Measurements from ENCODE around the gene ATP6V0B. TPM values are rescaled to one million over a fixed set of nuclear protein-coding genes. Genes with fewer than 3 reads are reported as not detected.

The ATP6V0B gene
- 156 and 160 TPM in 2 replicates for total RNA-seq

DNA sequence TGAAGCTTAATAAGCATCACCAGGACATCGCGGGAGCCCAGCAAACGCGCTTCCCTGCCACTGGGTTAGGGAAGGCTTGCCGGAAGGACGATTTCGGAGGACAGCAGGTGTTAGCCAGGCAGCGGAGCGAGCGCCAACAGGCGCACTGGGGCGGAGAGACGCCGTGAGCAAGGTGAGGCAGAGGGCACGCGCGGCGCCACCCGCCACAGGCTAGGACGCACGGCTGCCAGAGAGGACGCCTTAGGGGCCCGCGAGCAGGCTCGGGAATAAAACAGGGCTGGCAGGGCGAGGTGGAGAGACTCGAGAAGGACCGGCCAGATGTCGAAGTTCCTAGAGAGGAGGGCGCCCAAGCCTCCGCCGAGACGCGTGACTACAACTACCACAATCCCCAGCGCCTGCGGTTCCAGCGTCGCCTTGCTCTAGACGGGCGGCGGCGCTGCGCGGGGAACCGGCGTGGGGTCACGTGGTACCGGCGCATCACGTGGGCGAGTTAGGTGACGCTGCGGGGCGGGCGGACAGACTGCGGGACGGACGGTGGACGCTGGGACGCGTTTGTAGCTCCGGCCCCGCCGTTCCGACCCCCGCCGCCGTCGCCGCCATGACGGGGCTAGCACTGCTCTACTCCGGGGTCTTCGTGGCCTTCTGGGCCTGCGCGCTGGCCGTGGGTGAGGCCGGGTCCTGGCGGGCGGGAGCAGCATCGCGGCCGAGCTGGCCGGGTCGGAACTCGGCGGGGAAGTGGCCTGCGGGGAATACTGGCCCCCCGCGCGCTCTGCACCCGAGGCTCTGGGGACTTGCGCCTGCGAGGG is at the start of gene ATP6V0B:
Gene ATP6V0B, plus strand, starts transcription at position 518 of the 806 bp plus-strand sequence. Its CDS starts 81 bp downstream, at position 599.
- Mint-ChIP-seq H3K36me3 (ENCODE audit: low read depth) (peaks cover 61% of the 10 kb centered on the region), H3K4me3 (ENCODE audit: low read depth) (peak within 1 kb of the TSS; percentile 91), H3K9me3 (no peaks in the 10 kb centered on the region), H3K27ac (peak within 1 kb of the TSS; percentile 90), H3K4me1 (ENCODE audit: low read depth) (peaks cover 49% of the 10 kb centered on the region), H3K27me3 (ENCODE audit: low read depth) (no peaks in the 10 kb centered on the region)
- intact Hi-C loops (cut with micrococcal nuclease): loop anchor here (1.0 to 2.0 kb wide), 4 partner anchors 16 to 267 kb away; partner anchors contain the start of genes CCDC24, IPO13, SLC6A9 and ST3GAL3
- peak; percentile 94 for DNase-seq (ENCODE audit: low spot score)

DNA sequence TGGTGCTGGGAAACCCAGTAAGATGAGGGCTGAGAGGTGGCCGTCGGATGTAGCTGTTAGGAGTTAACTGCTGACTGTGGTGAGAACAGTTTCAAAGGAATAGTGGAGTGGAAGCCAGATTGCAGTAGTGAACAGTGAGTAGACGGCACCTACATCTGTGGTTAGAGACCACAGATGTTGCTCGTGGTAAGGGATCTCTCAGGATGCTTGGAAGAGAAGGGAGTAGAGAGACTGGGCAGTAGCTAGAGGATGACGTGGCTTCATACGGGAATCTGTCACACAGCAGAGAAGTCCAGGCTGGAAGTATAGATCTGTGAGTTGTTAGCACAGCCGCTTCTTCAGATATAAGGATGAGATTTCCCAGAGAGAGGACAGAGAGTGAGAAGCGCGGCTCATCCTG is 48.9 kb upstream of the ATP6V0B start:
- Mint-ChIP-seq H3K36me3 (ENCODE audit: low read depth) (peaks cover 4% of the 10 kb centered on the region), H3K27ac (no peak overlapping the region), H3K4me1 (ENCODE audit: low read depth) (peaks cover 3% of the 10 kb centered on the region), H3K9me3 (no peaks in the 10 kb centered on the region), H3K27me3 (ENCODE audit: low read depth) (no peaks in the 10 kb centered on the region), H3K4me3 (ENCODE audit: low read depth) (no peak overlapping the region)
- intact Hi-C loops (cut with micrococcal nuclease): no loop called here
- DNase-seq (ENCODE audit: low spot score): no peak

DNA sequence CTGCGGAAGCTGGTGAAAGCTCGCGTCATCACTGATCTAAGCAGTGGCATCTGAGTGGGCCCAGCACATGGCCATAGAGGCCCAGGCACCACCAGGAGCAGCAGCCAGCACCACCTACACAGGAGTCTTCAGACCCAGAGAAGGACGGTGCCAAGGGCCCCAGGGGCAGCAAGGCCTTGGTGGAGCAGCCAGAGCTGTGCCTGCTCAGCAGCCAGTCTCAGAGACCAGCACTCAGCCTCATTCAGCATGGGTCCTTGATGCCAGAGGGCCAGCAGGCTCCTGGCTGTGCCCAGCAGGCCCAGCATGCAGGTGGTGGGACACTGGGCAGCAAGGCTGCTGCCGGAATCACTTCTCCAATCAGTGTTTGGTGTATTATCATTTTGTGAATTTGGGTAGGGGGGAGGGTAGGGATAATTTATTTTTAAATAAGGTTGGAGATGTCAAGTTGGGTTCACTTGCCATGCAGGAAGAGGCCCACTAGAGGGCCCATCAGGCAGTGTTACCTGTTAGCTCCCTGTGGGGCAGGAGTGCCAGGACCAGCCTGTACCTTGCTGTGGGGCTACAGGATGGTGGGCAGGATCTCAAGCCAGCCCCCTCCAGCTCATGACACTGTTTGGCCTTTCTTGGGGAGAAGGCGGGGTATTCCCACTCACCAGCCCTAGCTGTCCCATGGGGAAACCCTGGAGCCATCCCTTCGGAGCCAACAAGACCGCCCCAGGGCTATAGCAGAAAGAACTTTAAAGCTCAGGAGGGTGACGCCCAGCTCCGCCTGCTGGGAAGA is 44.4 kb upstream of the ATP6V0B start:
- Mint-ChIP-seq H3K4me1 (ENCODE audit: low read depth) (peaks cover 11% of the 10 kb centered on the region), H3K36me3 (ENCODE audit: low read depth) (peaks cover 4% of the 10 kb centered on the region), H3K27ac (no peak overlapping the region), H3K27me3 (ENCODE audit: low read depth) (peaks cover 8% of the 10 kb centered on the region), H3K9me3 (no peaks in the 10 kb centered on the region), H3K4me3 (ENCODE audit: low read depth) (no peak overlapping the region)
- DNase-seq (ENCODE audit: low spot score): no peak
- intact Hi-C loops (cut with micrococcal nuclease): loop anchor here (5.0 kb wide), 1 partner anchor 403 kb away; no protein-coding TSS in a partner anchor

DNA sequence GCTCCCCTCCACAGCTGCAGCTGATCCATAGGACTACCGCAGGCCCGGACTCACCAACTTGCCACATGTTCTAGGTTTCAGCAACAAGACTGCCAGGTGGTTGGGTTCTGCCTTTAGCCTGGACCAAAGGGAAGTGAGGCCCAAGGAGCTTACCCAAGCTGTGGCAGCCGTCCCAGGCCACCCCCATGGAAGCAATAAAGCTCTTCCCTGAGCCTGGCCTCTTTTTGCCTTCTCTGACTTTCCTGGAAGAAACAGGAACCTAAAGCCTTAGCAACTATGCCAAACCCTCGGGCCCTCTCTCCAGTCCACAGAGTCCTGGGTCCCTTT is 43.8 kb upstream of the ATP6V0B start:
- intact Hi-C loops (cut with micrococcal nuclease): loop anchor here (5.0 kb wide), 1 partner anchor 404 kb away; no protein-coding TSS in a partner anchor
- no peak overlapping the region for H3K4me3 Mint-ChIP-seq (ENCODE audit: low read depth)
- no peak for DNase-seq (ENCODE audit: low spot score)
- H3K9me3 Mint-ChIP-seq: no peaks in the 10 kb centered on the region
- peaks cover 10% of the 10 kb centered on the region for H3K27me3 Mint-ChIP-seq (ENCODE audit: low read depth)
- peaks cover 11% of the 10 kb centered on the region for H3K4me1 Mint-ChIP-seq (ENCODE audit: low read depth)
- no peak overlapping the region for H3K27ac Mint-ChIP-seq
- H3K36me3 Mint-ChIP-seq (ENCODE audit: low read depth): peaks cover 4% of the 10 kb centered on the region

DNA sequence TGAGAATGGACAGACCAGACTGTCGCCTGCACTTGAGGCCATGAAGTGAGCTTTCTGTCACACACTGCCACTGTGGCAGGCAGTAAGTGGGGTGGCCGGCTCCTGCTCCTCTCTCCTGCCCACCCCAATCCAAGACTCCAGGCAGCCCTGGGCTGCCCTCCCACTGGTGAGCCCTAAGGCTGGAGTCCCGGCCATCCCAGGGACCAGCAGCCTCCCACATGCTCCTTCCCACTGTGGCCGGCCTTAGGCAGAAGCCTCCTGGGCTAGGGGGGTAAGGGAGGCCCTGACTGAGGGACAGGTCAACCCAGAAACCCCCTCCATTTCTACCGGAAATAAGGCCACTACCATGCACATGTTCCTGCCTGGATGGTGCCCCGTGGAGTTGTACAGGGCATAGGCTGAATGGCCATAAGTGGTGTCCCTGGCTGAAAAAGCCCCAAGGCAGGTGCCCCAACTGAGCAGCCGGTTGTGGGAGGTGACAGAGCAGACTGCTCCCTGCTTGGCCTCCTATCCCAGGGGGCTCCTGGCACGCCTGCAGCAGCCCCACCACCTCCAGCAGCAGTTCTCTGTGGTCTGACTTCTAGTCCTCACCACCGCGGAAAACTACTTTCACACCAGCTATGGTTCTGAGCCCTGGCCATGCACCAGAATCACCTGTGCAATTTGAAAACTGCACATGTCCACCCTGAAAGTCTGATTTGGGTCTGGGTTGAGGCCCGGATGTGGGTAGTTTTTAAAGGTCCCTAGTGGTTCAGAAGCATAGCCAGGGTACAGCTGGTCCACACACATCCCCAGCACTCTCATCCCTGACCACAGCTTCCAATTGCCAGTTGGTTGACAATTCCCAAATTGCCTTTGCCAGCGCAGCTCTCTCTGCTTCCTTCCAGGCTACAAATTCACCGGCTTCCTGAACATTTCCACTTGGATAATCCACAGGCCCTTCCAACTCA is 42.8 kb upstream of the ATP6V0B start:
- Mint-ChIP-seq H3K9me3 (no peaks in the 10 kb centered on the region), H3K27me3 (ENCODE audit: low read depth) (peaks cover 10% of the 10 kb centered on the region), H3K4me1 (ENCODE audit: low read depth) (peaks cover 11% of the 10 kb centered on the region), H3K36me3 (ENCODE audit: low read depth) (peaks cover 4% of the 10 kb centered on the region), H3K4me3 (ENCODE audit: low read depth) (no peak overlapping the region), H3K27ac (no peak overlapping the region)
- DNase-seq (ENCODE audit: low spot score): no peak
- intact Hi-C loops (cut with micrococcal nuclease): loop anchor here (5.0 kb wide), 1 partner anchor 405 kb away; no protein-coding TSS in a partner anchor

DNA sequence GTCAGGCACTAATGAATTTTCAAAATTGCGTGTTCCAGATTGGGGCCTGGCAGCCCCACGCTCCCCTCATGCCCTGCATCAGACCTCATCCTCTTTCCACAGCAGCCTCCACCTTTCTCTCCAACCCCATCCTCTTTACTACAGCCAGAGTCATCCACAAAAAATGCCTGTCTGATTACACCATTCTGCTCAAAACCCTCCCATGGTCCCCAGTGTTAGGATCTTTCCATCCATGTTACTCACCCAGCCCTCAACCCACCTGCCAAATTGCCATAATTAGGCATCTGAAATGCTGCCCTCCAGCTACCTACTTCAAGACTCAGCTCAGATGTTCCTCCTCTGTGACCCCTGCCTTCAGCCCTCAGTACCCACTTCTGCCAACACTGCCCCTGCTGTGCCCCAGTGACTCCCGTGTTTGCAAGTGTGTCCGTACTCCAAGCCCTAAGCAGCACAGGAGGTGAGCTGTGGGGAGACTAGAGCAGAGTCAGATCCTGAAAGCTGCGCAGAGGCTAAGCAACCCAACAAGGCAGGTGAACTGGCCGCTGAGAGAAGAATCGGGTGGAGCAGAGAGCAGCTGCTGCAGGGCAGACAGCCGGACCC is 41.9 kb upstream of the ATP6V0B start:
- peaks cover 4% of the 10 kb centered on the region for H3K36me3 Mint-ChIP-seq (ENCODE audit: low read depth)
- peaks cover 10% of the 10 kb centered on the region for H3K27me3 Mint-ChIP-seq (ENCODE audit: low read depth)
- no peak overlapping the region for H3K27ac Mint-ChIP-seq
- DNase-seq (ENCODE audit: low spot score): no peak
- intact Hi-C loops (cut with micrococcal nuclease): loop anchor here (5.0 kb wide), 1 partner anchor 406 kb away; no protein-coding TSS in a partner anchor
- H3K4me3 Mint-ChIP-seq (ENCODE audit: low read depth): no peak overlapping the region
- peaks cover 11% of the 10 kb centered on the region for H3K4me1 Mint-ChIP-seq (ENCODE audit: low read depth)
- no peaks in the 10 kb centered on the region for H3K9me3 Mint-ChIP-seq

DNA sequence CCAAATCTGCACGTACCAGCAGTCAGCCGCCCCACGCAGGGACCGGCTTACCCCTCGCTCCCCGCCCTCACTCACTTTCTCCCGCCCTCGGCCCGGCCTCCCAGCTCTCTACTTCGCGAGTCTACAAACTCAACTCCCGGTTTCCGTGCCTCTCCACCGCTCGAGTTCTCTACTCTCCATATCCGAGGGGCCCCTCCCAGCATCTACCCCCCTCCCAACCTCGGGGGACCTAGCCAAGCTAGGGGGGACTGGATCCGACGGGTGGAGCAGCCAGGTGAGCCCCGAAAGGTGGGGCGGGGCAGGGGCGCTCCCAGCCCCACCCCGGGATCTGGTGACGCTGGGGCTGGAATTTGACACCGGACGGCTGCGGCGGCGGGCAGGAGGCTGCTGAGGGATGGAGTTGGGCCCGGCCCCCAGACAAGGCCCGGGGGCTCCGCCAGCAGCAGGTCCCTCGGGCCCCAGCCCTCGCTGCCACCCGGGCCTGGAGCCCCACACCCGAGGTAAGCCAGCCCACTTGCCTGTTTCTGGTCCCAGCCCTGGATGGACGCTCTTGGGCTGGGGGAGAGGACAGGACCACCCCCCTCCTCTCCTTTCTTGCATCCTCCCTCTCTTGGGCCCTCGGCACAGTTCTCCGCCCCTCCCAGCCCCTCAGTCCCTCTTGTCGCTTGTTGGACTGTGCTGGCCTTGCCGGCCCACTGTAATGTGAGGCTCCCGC is 41.2 kb upstream of the ATP6V0B start, which contains the start of gene ARTN:
Gene ARTN, plus strand, starts transcription at position 416 of the 715 bp plus-strand sequence. CDS start 1,856 bp downstream, outside the sequence.
- Mint-ChIP-seq H3K4me1 (ENCODE audit: low read depth) (peaks cover 11% of the 10 kb centered on the region), H3K27me3 (ENCODE audit: low read depth) (peaks cover 10% of the 10 kb centered on the region), H3K4me3 (ENCODE audit: low read depth) (no peak within 1 kb of the TSS), H3K36me3 (ENCODE audit: low read depth) (peaks cover 4% of the 10 kb centered on the region), H3K9me3 (no peaks in the 10 kb centered on the region), H3K27ac (no peak within 1 kb of the TSS)
- no peak for DNase-seq (ENCODE audit: low spot score)
- intact Hi-C loops (cut with micrococcal nuclease): loop anchor here (1.0 to 5.0 kb wide), 2 partner anchors 170 to 406 kb away; no protein-coding TSS in a partner anchor

DNA sequence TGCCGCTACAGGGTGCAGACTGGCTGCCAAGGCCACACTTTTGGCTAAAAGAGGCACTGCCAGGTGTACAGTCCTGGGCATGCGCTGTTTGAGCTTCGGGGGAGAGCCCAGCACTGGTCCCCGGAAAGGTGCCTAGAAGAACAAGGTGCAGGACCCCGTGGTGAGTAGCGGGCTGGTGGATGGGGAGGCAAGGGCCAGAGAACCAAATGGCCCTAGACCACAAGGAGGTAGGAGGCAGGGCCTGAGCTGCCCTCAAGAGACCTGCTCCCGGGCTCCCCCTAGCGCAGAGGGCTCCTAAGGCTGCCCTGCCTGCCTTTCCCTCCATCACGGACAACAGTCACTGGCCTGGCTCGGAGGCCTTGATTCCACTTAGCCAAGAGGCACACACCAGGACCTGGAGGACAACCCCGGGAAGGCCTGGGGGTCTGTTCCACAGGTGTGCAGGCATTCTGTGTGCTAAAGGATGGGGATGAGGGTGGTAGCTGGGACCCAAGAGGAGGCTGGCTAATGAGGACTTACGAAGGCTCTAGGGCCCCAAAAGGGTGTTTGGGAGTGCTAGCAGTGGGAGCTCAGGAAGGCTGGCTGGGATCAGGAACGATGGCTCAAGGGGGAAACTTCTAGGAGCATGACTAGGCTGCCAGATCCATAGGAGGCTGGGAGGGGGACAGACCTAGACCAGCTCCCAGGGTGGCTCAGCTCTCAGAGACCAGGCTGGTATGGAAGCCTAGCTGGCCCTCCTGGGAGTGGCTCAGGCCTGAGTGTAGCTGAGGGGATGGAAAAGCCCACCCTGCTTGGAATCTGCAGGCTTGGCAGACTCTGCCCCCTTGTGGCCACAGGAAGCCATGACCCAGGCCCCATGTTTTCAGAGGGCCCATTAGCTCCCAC is 40.4 kb upstream of the ATP6V0B start:
- peaks cover 10% of the 10 kb centered on the region for H3K27me3 Mint-ChIP-seq (ENCODE audit: low read depth)
- DNase-seq (ENCODE audit: low spot score): peak; percentile 33
- H3K9me3 Mint-ChIP-seq: no peaks in the 10 kb centered on the region
- intact Hi-C loops (cut with micrococcal nuclease): loop anchor here (1.0 to 5.0 kb wide), 2 partner anchors 171 to 407 kb away; no protein-coding TSS in a partner anchor
- H3K27ac Mint-ChIP-seq: no peak overlapping the region
- peaks cover 4% of the 10 kb centered on the region for H3K36me3 Mint-ChIP-seq (ENCODE audit: low read depth)
- no peak overlapping the region for H3K4me3 Mint-ChIP-seq (ENCODE audit: low read depth)
- peaks cover 11% of the 10 kb centered on the region for H3K4me1 Mint-ChIP-seq (ENCODE audit: low read depth)

DNA sequence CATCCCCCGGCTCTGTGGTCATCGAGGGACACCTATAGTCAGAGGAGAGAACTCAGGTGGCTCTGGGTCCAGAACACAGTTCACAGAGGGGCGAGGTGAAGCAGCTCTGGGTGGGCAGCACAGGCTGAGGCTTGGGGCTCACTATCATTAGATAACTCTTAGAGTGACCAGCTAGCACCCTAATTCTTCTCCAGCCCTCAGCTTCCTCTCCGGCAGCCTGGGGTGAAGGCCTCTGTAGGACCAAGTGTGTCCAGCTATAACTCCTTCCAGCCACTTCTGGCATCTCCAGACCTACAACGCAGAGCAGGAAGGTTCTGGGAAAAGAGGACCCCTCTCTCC is 39.8 kb upstream of the ATP6V0B start:
- DNase-seq (ENCODE audit: low spot score): no peak
- Mint-ChIP-seq H3K4me3 (ENCODE audit: low read depth) (no peak overlapping the region), H3K27ac (no peak overlapping the region), H3K9me3 (no peaks in the 10 kb centered on the region), H3K4me1 (ENCODE audit: low read depth) (peaks cover 10% of the 10 kb centered on the region), H3K27me3 (ENCODE audit: low read depth) (peaks cover 10% of the 10 kb centered on the region), H3K36me3 (ENCODE audit: low read depth) (peaks cover 5% of the 10 kb centered on the region)
- intact Hi-C loops (cut with micrococcal nuclease): loop anchor here (1.0 to 5.0 kb wide), 2 partner anchors 172 to 408 kb away; no protein-coding TSS in a partner anchor

DNA sequence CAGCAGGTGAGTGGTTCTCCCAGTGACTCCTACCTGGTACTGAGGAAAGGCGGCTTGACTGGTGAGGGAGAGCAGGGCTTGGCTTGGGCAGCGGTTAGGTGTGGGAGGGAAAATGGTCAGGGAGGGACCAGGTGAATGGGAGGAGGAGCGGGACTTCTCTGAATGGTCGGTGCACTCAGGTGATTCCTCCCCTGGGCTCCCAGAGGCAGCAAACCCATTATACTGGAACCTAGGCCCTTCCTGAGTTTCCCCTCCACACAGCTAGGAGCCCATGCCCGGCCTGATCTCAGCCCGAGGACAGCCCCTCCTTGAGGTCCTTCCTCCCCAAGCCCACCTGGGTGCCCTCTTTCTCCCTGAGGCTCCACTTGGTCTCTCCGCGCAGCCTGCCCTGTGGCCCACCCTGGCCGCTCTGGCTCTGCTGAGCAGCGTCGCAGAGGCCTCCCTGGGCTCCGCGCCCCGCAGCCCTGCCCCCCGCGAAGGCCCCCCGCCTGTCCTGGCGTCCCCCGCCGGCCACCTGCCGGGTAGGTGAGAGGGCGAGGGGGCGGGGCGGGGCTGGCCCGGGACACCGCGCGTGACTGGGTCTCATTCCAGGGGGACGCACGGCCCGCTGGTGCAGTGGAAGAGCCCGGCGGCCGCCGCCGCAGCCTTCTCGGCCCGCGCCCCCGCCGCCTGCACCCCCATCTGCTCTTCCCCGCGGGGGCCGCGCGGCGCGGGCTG is 38.9 kb upstream of the ATP6V0B start:
- Mint-ChIP-seq H3K27me3 (ENCODE audit: low read depth) (peaks cover 10% of the 10 kb centered on the region), H3K27ac (no peak overlapping the region), H3K9me3 (no peaks in the 10 kb centered on the region), H3K4me3 (ENCODE audit: low read depth) (no peak overlapping the region), H3K36me3 (ENCODE audit: low read depth) (peaks cover 7% of the 10 kb centered on the region), H3K4me1 (ENCODE audit: low read depth) (peaks cover 10% of the 10 kb centered on the region)
- intact Hi-C loops (cut with micrococcal nuclease): no loop called here
- DNase-seq (ENCODE audit: low spot score): no peak
